Stomach (tissue), 9 donors: ENCODE measurements around the gene PPP2R2C. TPM values are rescaled to one million over a fixed set of nuclear protein-coding genes. Genes with fewer than 3 reads are reported as not detected.

Experiments
- DNase-seq, 2 donors: peaks; one replicate each; pipeline versions ENCODE4 v3.0.0 to v3.0.0-alpha.2; 2013 to 2019
- H3K27ac ChIP-seq, 5 donors: fragments of 200-600 bp in 4 of 5; sonication (generic) in 4 of 5; one replicate each; pipeline ENCODE4 v1.5.1; 2013 to 2019; ENCODE audit warnings: mild to moderate bottlenecking in 1 of 5, moderate library complexity in 1 of 5
- H3K27me3 ChIP-seq, 3 donors: fragments of 200-600 bp; sonication (generic); one replicate each; pipeline ENCODE4 v1.5.1; 2017 to 2019; ENCODE audit warnings: mixed run types in 1 of 3
- H3K36me3 ChIP-seq, 4 donors: fragments of 200-600 bp; sonication (generic); 1 replicate in 3 of 4; 2 replicates in 1 of 4; pipeline ENCODE4 v1.5.1; 2016 to 2019
- H3K4me1 ChIP-seq, 4 donors: fragments of 200-600 bp; sonication (generic); one replicate each; pipeline ENCODE4 v1.5.1; 2016 to 2019
- H3K4me3 ChIP-seq, 4 donors: fragments of 200-600 bp; sonication (generic) in 3 of 4; one replicate each; pipeline ENCODE4 v1.5.1; 2016 to 2019; ENCODE audit warnings: mild to moderate bottlenecking in 1 of 4
- H3K9me3 ChIP-seq, 4 donors: fragments of 200-600 bp; sonication (generic); one replicate each; pipeline ENCODE4 v1.5.1; 2016 to 2019
- CTCF ChIP-seq, 7 experiments: fragments of 450-650 bp in 4 of 7; fragments of 200-600 bp in 3 of 7; sonication (generic) in 3 of 7; IDR thresholded peaks; one replicate each; pipeline ENCODE4 v1.5.1; 2016 to 2019; ENCODE audit warnings: antibody characterized with exemption in 7 of 7, control low read depth in 2 of 7, mild to moderate bottlenecking in 1 of 7
- EP300 ChIP-seq: sonication (generic); formaldehyde crosslinking; IDR thresholded peaks from one replicate; pipeline ENCODE4 v1.6.1; 2017; ENCODE audit warnings: antibody characterized with exemption
- POLR2A ChIP-seq, 4 donors: fragments of 450-650 bp; IDR thresholded peaks; one replicate each; pipeline ENCODE4 v1.6.1; 2016; ENCODE audit warnings: antibody characterized with exemption in 4 of 4, control low read depth in 2 of 4, mild to moderate bottlenecking in 1 of 4, moderate library complexity in 1 of 4
- POLR2AphosphoS5 ChIP-seq, 3 donors: sonication (generic); formaldehyde crosslinking; IDR thresholded peaks; one replicate each; pipeline ENCODE4 v1.6.1; 2016; ENCODE audit warnings: antibody characterized with exemption in 3 of 3
- WGBS, 5 donors: extraction: QIAGEN DNeasy Blood & Tissue Kit in 3 of 5; methylation state at CpG; one replicate each; pipeline versions ENCODE4 v1.1.5 to v1.1.7; 2013 to 2018; 5-methylcytosine and 5-hydroxymethylcytosine counted together
- intact Hi-C: fragments of 100-400 bp; cut with DNase I; formaldehyde crosslinking; loops from one replicate; pipeline ENCODE4 v1.15.1; 2023; ENCODE audit warnings: low total_unique reads
- polyA plus RNA-seq, 3 donors: library from polyadenylated mRNA; stranded (reverse); fragments of 200-250 nt; gene quantifications; one replicate each; pipeline ENCODE4 v1.2.3, GENCODE V29; 2013
- total RNA-seq, 5 donors: library from RNA; depleted of rRNA; stranded (reverse); fragments of >200 nt; gene quantifications; one replicate each; pipeline versions ENCODE4 v1.1.0 to v1.2.3, GENCODE V29; 2014 to 2016
- donor health status: healthy with polysubstance abuse.
- donor health status: Bipolar disorder and iron deficiency.
- donor health status: healthy.

The PPP2R2C gene
- total and polyA plus RNA-seq, 8 donors: 1.4 to 5.0 (median 1.5) TPM; not detected in 5

- intact Hi-C loops: no loop called here
- H3K27me3 ChIP-seq: peaks cover 0 to 45% (median 14%) of the 10 kb centered on the region in 3 donors
- TF ChIP-seq EP300 (no peak), POLR2AphosphoS5 (IDR thresholded peaks at IDR 0.05) (no peak), CTCF (IDR thresholded peaks at IDR 0.05) (no peak), POLR2A (IDR thresholded peaks at IDR 0.05) (no peak)
Measured at GRCh38 chr4:6419452-6420028, 52.9 kb downstream of the PPP2R2C start.

GRCh38 chr4:6418193-6418755 lies 54.1 kb downstream of the PPP2R2C start:
- Histone ChIP-seq H3K9me3 (no peaks in the 10 kb centered on the region), H3K36me3 (no peaks in the 10 kb centered on the region), H3K27ac (no peak overlapping the region), H3K27me3 (peaks cover 0 to 44% (median 11%) of the 10 kb centered on the region in 3 donors), H3K4me1 (no peaks in the 10 kb centered on the region), H3K4me3 (no peak overlapping the region)
- intact Hi-C loops: no loop called here
- no peak for TF ChIP-seq EP300
- TF ChIP-seq POLR2AphosphoS5 (IDR thresholded peaks at IDR 0.05): no peak
- TF ChIP-seq CTCF (IDR thresholded peaks at IDR 0.05): no peak
- no peak for TF ChIP-seq POLR2A (IDR thresholded peaks at IDR 0.05)
- no peak for DNase-seq
- WGBS, 5 donors: 79 to 86% (median 82%) methylated on average over 8 to 9 of the region's 9 CpGs

More at GRCh38 chr4:6419452-6420028, 52.9 kb downstream of the PPP2R2C start:
- H3K36me3 ChIP-seq: no peaks in the 10 kb centered on the region
- H3K27ac ChIP-seq: no peak overlapping the region
- WGBS, 5 donors: 37 to 53% (median 39%) methylated on average over 6 of the region's 6 CpGs
- DNase-seq: peak in 1 of 2 donors; percentile 34
- H3K4me1 ChIP-seq: no peaks in the 10 kb centered on the region
- H3K9me3 ChIP-seq: no peaks in the 10 kb centered on the region
- no peak overlapping the region for H3K4me3 ChIP-seq

GRCh38 chr4:6417516-6418050 lies 54.8 kb downstream of the PPP2R2C start:
- H3K9me3 ChIP-seq: no peaks in the 10 kb centered on the region
- H3K4me1 ChIP-seq: no peaks in the 10 kb centered on the region
- H3K27ac ChIP-seq: no peak overlapping the region
- peaks cover 0 to 44% (median 11%) of the 10 kb centered on the region in 3 donors for H3K27me3 ChIP-seq
- intact Hi-C loops: no loop called here
- TF ChIP-seq EP300 (no peak), POLR2AphosphoS5 (IDR thresholded peaks at IDR 0.05) (no peak), POLR2A (IDR thresholded peaks at IDR 0.05) (no peak), CTCF (IDR thresholded peaks at IDR 0.05) (no peak)
- H3K36me3 ChIP-seq: no peaks in the 10 kb centered on the region
- DNase-seq: no peak
- WGBS, 5 donors: 59 to 68% (median 66%) methylated on average over 4 to 12 of the region's 12 CpGs
- H3K4me3 ChIP-seq: no peak overlapping the region

GRCh38 chr4:6416518-6417286 lies 55.7 kb downstream of the PPP2R2C start:
- intact Hi-C loops: no loop called here
- peak in 1 of 2 donors; percentile 47 for DNase-seq
- no peaks in the 10 kb centered on the region for H3K9me3 ChIP-seq
- peaks cover 0 to 52% (median 11%) of the 10 kb centered on the region in 3 donors for H3K27me3 ChIP-seq
- H3K4me3 ChIP-seq: no peak overlapping the region
- WGBS, 5 donors: 24 to 40% (median 34%) methylated on average over 7 to 16 of the region's 16 CpGs
- no peaks in the 10 kb centered on the region for H3K4me1 ChIP-seq
- H3K27ac ChIP-seq: no peak overlapping the region
- no peaks in the 10 kb centered on the region for H3K36me3 ChIP-seq
- TF ChIP-seq POLR2AphosphoS5 (IDR thresholded peaks at IDR 0.05) (no peak), EP300 (no peak), CTCF (IDR thresholded peaks at IDR 0.05) (no peak), POLR2A (IDR thresholded peaks at IDR 0.05) (no peak)
